Astrocyte (in vitro differentiated cells and primary cell): ENCODE measurements around the gene LEMD1. TPM values are rescaled to one million over a fixed set of nuclear protein-coding genes. Genes with fewer than 3 reads are reported as not detected.

Source experiments
- DNase-seq: peaks from one replicate; pipeline ENCODE4 v3.0.0-alpha.2; 2010; ENCODE audit warnings: low read depth
- FAIRE-seq: peaks from 2 replicates; lab custom pipeline; 2011; peaks lifted over from hg19 to GRCh38; lab: Jason Lieb, UNC
- H2AFZ ChIP-seq: 2 replicates; pipeline ENCODE4 v1.6.0; 2012; ENCODE audit warnings: low read depth, low read length, inconsistent platforms
- H3K27ac ChIP-seq: 2 replicates; pipeline ENCODE4 v1.5.1; 2011; ENCODE audit warnings: low read depth, low read length, inconsistent platforms
- H3K27me3 ChIP-seq: 2 replicates; pipeline ENCODE4 v1.6.0; 2011; ENCODE audit warnings: low read length, inconsistent platforms; ENCODE audit not compliant: insufficient read depth
- H3K36me3 ChIP-seq: 2 replicates; pipeline ENCODE4 v1.5.1; 2011; ENCODE audit warnings: low read length, inconsistent platforms; ENCODE audit not compliant: insufficient read depth
- H3K4me1 ChIP-seq: 2 replicates; pipeline ENCODE4 v1.5.1; 2011; ENCODE audit warnings: low read length, inconsistent platforms; ENCODE audit not compliant: insufficient read depth
- H3K4me2 ChIP-seq: 2 replicates; pipeline ENCODE4 v1.6.0; 2012; ENCODE audit warnings: low read length, inconsistent platforms
- H3K4me3 ChIP-seq: 2 replicates; pipeline ENCODE4 v1.5.1; 2011; ENCODE audit warnings: low read depth, mild to moderate bottlenecking, low read length, inconsistent platforms; ENCODE audit not compliant: insufficient read depth
- H3K79me2 ChIP-seq: 2 replicates; pipeline ENCODE4 v1.6.0; 2012; ENCODE audit warnings: mild to moderate bottlenecking, low read length, inconsistent platforms; ENCODE audit not compliant: insufficient read depth
- H3K9ac ChIP-seq: 2 replicates; pipeline ENCODE4 v1.6.0; 2012; ENCODE audit warnings: mild to moderate bottlenecking, low read length, inconsistent platforms
- H3K9me3 ChIP-seq: 2 replicates; pipeline ENCODE4 v1.5.1; 2012; ENCODE audit warnings: low read depth, mild to moderate bottlenecking, low read length, inconsistent platforms; ENCODE audit not compliant: insufficient read depth
- H4K20me1 ChIP-seq: 2 replicates; pipeline ENCODE4 v1.6.0; 2012; ENCODE audit warnings: low read length, inconsistent platforms; ENCODE audit not compliant: insufficient read depth
- H3K27ac Mint-ChIP-seq: one replicate; pipeline ENCODE4 v1.8.0; 2021; ENCODE audit warnings: mild to moderate bottlenecking, mixed read lengths; ENCODE audit not compliant: unreplicated experiment
- H3K27me3 Mint-ChIP-seq: one replicate; pipeline ENCODE4 v1.8.0; 2021; ENCODE audit warnings: low read depth, mixed read lengths; ENCODE audit not compliant: unreplicated experiment
- H3K36me3 Mint-ChIP-seq: one replicate; pipeline ENCODE4 v1.8.0; 2021; ENCODE audit warnings: low read depth, mixed read lengths; ENCODE audit not compliant: unreplicated experiment
- H3K4me1 Mint-ChIP-seq: one replicate; pipeline ENCODE4 v1.8.0; 2021; ENCODE audit warnings: low read depth, mixed read lengths; ENCODE audit not compliant: unreplicated experiment
- H3K4me3 Mint-ChIP-seq: one replicate; pipeline ENCODE4 v1.8.0; 2021; ENCODE audit warnings: mild to moderate bottlenecking, moderate library complexity, mixed read lengths; ENCODE audit not compliant: unreplicated experiment
- H3K9me3 Mint-ChIP-seq: one replicate; pipeline ENCODE4 v1.8.0; 2021; ENCODE audit warnings: mild to moderate bottlenecking, mixed read lengths; ENCODE audit not compliant: unreplicated experiment
- EZH2 ChIP-seq: IDR thresholded peaks from 2 replicates; pipeline ENCODE4 v1.6.1; 2012; ENCODE audit warnings: mild to moderate bottlenecking, low read length, inconsistent platforms; ENCODE audit not compliant: insufficient read depth
- total RNA-seq: library from RNA; stranded (reverse); gene quantifications from 2 replicates; pipeline ENCODE4 v1.2.1, GENCODE V29; 2021
- TF ChIP-seq, protein P1 (sequence below): IDR thresholded peaks from 2 replicates; pipeline ENCODE4 v1.5.1; 2011; ENCODE audit warnings: low read depth, mild to moderate bottlenecking, inconsistent platforms, low read length, moderate library complexity; ENCODE audit not compliant: insufficient read depth

LEMD1 gene
- total RNA-seq, 1 donor from 2014 or later = 3.1 TPM

GRCh38 chr1:205358579-205358978 lies 63.3 kb downstream of the LEMD1 start:
- DNase-seq (no peak), FAIRE-seq (no peak)

DNA sequence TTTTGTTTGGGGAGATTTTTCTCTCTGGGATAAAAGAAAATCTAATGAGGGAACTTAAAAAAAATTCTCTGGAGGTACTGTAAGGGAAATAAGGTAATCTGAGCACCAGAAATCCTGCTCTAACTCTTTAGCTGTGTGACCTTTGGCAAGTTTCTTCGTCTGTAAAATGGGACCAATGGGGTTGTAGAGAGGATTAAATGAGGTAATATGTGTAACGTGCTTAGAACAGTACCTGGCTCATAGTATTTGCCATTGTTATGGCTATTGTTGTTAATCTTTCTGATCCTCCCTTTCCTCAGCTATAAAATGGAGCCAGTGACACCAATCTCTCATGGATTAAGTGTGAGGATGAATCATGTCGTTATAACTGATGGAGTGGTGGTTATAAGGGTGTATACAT lies 64.3 kb downstream of the LEMD1 start:
- H3K4me1 Mint-ChIP-seq = peaks cover 5% of the 10 kb centered on the region
- H3K27ac Mint-ChIP-seq = no peak overlapping the region
- Histone ChIP-seq H3K4me1 (peaks cover 19% of the 10 kb centered on the region), H3K36me3 (no peaks in the 10 kb centered on the region), H3K27ac (no peak overlapping the region), H2AFZ (no peak overlapping the region), H4K20me1 (no peaks in the 10 kb centered on the region), H3K27me3 (peaks cover 8% of the 10 kb centered on the region), H3K4me3 (no peak overlapping the region), H3K4me2 (peak overlapping the region; percentile 81), H3K79me2 (no peaks in the 10 kb centered on the region), H3K9me3 (no peaks in the 10 kb centered on the region), H3K9ac (no peak overlapping the region)
- H3K4me3 Mint-ChIP-seq = no peak overlapping the region
- H3K36me3 Mint-ChIP-seq = no peaks in the 10 kb centered on the region
- peaks cover 8% of the 10 kb centered on the region for H3K27me3 Mint-ChIP-seq
- FAIRE-seq (no peak), DNase-seq (no peak)
- TF ChIP-seq, protein P1, sequence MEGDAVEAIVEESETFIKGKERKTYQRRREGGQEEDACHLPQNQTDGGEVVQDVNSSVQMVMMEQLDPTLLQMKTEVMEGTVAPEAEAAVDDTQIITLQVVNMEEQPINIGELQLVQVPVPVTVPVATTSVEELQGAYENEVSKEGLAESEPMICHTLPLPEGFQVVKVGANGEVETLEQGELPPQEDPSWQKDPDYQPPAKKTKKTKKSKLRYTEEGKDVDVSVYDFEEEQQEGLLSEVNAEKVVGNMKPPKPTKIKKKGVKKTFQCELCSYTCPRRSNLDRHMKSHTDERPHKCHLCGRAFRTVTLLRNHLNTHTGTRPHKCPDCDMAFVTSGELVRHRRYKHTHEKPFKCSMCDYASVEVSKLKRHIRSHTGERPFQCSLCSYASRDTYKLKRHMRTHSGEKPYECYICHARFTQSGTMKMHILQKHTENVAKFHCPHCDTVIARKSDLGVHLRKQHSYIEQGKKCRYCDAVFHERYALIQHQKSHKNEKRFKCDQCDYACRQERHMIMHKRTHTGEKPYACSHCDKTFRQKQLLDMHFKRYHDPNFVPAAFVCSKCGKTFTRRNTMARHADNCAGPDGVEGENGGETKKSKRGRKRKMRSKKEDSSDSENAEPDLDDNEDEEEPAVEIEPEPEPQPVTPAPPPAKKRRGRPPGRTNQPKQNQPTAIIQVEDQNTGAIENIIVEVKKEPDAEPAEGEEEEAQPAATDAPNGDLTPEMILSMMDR = no peak
- TF ChIP-seq EZH2 = no peak
- H3K9me3 Mint-ChIP-seq = no peaks in the 10 kb centered on the region

More at GRCh38 chr1:205358579-205358978, 63.3 kb downstream of the LEMD1 start:
- Histone ChIP-seq H3K4me1 (peaks cover 19% of the 10 kb centered on the region), H4K20me1 (no peaks in the 10 kb centered on the region), H3K27me3 (peaks cover 8% of the 10 kb centered on the region), H2AFZ (no peak overlapping the region), H3K36me3 (no peaks in the 10 kb centered on the region), H3K9ac (no peak overlapping the region), H3K9me3 (no peaks in the 10 kb centered on the region), H3K4me3 (no peak overlapping the region), H3K79me2 (no peaks in the 10 kb centered on the region), H3K4me2 (no peak overlapping the region), H3K27ac (no peak overlapping the region)
- Mint-ChIP-seq H3K9me3 (no peaks in the 10 kb centered on the region), H3K4me3 (no peak overlapping the region), H3K27ac (no peak overlapping the region), H3K4me1 (peaks cover 5% of the 10 kb centered on the region), H3K36me3 (no peaks in the 10 kb centered on the region), H3K27me3 (peaks cover 7% of the 10 kb centered on the region)
- TF ChIP-seq, protein P1 = no peak
- TF ChIP-seq EZH2 = no peak

GRCh38 chr1:205356440-205357139 lies 65.3 kb downstream of the LEMD1 start, which contains the start of gene KLHDC8A:
Gene KLHDC8A, minus strand, starts transcription at chr1:205356922. Its CDS starts 13,318 bp downstream, at chr1:205343604.
- peak within 1 kb of the TSS; percentile 64 for H2AFZ ChIP-seq
- no peak for TF ChIP-seq EZH2
- TF ChIP-seq, protein P1 = no peak
- H3K4me2 ChIP-seq = peak within 1 kb of the TSS; percentile 81
- no peaks in the 10 kb centered on the region for H3K79me2 ChIP-seq
- no peak within 1 kb of the TSS for H3K9ac ChIP-seq
- Mint-ChIP-seq H3K36me3 (no peaks in the 10 kb centered on the region), H3K27ac (peak within 1 kb of the TSS; percentile 58), H3K4me1 (peaks cover 7% of the 10 kb centered on the region), H3K27me3 (peaks cover 8% of the 10 kb centered on the region), H3K4me3 (peak within 1 kb of the TSS; percentile 54), H3K9me3 (no peaks in the 10 kb centered on the region)
- no peak for DNase-seq
- peak within 1 kb of the TSS; percentile 38 for H3K4me3 ChIP-seq
- no peaks in the 10 kb centered on the region for H3K9me3 ChIP-seq
- no peaks in the 10 kb centered on the region for H3K36me3 ChIP-seq
- peaks cover 19% of the 10 kb centered on the region for H3K4me1 ChIP-seq
- no peak within 1 kb of the TSS for H3K27ac ChIP-seq
- H4K20me1 ChIP-seq = no peaks in the 10 kb centered on the region
- FAIRE-seq = no peak
- peaks cover 8% of the 10 kb centered on the region for H3K27me3 ChIP-seq
